ENCODE data around the gene SMYD1. TPM values are rescaled to one million over a fixed set of nuclear protein-coding genes. Genes with fewer than 3 reads are reported as not detected.
"Not testable (repeated sequence)": the region's sequence is repeated elsewhere in the genome, so short reads cannot be mapped to it uniquely, and the experiment has no call there.

The SMYD1 gene
- total RNA-seq (2021; ENCODE audit: unreplicated experiment) (not detected), Bru-seq, nascent RNA (percentile 2 among the genes with signal in this experiment), BruChase-seq, experiment 1, labeled RNA remaining after a 6-hour chase (percentile 6 among the genes with signal in this experiment), BruChase-seq, experiment 2, labeled RNA remaining after a 2-hour chase (percentile 2 among the genes with signal in this experiment)
- polyA plus RNA-seq (2012): not detected in 2 replicates
- long read RNA-seq: 0 reads

DNA sequence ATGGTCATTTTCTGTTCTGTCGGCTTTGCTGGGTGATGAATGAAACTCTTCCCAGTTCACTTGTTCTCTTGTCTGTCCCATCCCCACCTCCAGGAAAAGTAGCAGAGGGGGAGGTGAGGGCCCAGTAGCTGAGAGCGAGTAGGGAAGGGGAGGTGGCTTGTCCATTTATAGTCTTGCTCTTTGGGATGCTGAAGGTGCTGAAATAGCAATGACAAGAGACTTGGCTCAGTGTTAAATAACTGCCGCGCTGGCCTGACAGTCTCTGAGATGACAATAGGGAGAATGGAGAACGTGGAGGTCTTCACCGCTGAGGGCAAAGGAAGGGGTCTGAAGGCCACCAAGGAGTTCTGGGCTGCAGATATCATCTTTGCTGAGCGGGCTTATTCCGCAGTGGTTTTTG, at the start of gene SMYD1:
Gene SMYD1 (plus strand): TSS at position 228 of the 400 bp plus-strand sequence. CDS start 40 bp downstream, at position 268.
- DNase-seq (ENCODE audit: low read depth, low spot score): no peak
- H2AFZ ChIP-seq (ENCODE audit: low read depth, low read length, poor library complexity, severe bottlenecking): no peak within 1 kb of the TSS
- no peak for ATAC-seq
- no peaks in the 10 kb centered on the region for H3K4me1 ChIP-seq (ENCODE audit: control insufficient read depth in 1 of 2, insufficient read depth in 2 of 2, low read length in 2 of 2)
- H3K27me3 ChIP-seq (ENCODE audit: insufficient read depth, low read length): no peaks in the 10 kb centered on the region
- ChIA-PET CTCF (no interaction called here), POLR2A (no interaction called here), RAD21 (ENCODE audit: low non-redundant PET in 1 of 2, low total read pairs in 2 of 2, uncharacterized antibody in 2 of 2, unreplicated experiment in 2 of 2) (no interaction called here)
- BruUV-seq (replicated peaks): no TSS peak
- no peaks in the 10 kb centered on the region for H3K79me2 ChIP-seq (ENCODE audit: insufficient read depth, low read length)
- no peak within 1 kb of the TSS for H3K27ac ChIP-seq (ENCODE audit: low read depth, low read length)
- no peaks in the 10 kb centered on the region for H3K9me2 ChIP-seq (ENCODE audit: insufficient read depth)
- no peak within 1 kb of the TSS for H3K9ac ChIP-seq (ENCODE audit: low read length)
- H3K9me3 ChIP-seq (ENCODE audit: control insufficient read depth in 1 of 2, insufficient read depth in 1 of 2, low read depth in 1 of 2, low read length in 2 of 2): no peaks in the 10 kb centered on the region
- no peaks in the 10 kb centered on the region for H3K36me3 ChIP-seq (ENCODE audit: control insufficient read depth in 1 of 2, insufficient read depth in 2 of 2, low read length in 2 of 2)
- intact Hi-C loops (cut with micrococcal nuclease): loop anchor here (10.0 kb wide), 1 partner anchor 387 kb away; the partner anchor contains the start of gene FOXI3
- TF ChIP-seq ELF1 (IDR thresholded peaks at IDR 0.05; ENCODE audit: borderline replicate concordance, low read depth) (no peak), CTCF (IDR thresholded peaks at IDR 0.05 in 2 of 3, conservative IDR thresholded peaks at IDR 0.05 in 1 of 3; ENCODE audit: borderline replicate concordance in 1 of 3, insufficient read depth in 1 of 3, low read depth in 2 of 3, low read length in 2 of 3) (no peak), SIN3A (IDR thresholded peaks at IDR 0.05; ENCODE audit: low read depth) (no peak), RAD21 (IDR thresholded peaks at IDR 0.05; ENCODE audit: low read depth) (no peak), ZNF274 (IDR thresholded peaks at IDR 0.05; ENCODE audit: low read depth, low read length) (no peak), YY1 (IDR thresholded peaks at IDR 0.05; ENCODE audit: extremely low read depth, insufficient replicate concordance, low read depth, low read length) (no peak), SP1 (IDR thresholded peaks at IDR 0.05; ENCODE audit: low read depth) (no peak), EGR1 (IDR thresholded peaks at IDR 0.05; ENCODE audit: low read depth) (no peak), CBX3 (IDR thresholded peaks at IDR 0.05; ENCODE audit: low read depth) (no peak)
- TF ChIP-seq, protein P1, sequence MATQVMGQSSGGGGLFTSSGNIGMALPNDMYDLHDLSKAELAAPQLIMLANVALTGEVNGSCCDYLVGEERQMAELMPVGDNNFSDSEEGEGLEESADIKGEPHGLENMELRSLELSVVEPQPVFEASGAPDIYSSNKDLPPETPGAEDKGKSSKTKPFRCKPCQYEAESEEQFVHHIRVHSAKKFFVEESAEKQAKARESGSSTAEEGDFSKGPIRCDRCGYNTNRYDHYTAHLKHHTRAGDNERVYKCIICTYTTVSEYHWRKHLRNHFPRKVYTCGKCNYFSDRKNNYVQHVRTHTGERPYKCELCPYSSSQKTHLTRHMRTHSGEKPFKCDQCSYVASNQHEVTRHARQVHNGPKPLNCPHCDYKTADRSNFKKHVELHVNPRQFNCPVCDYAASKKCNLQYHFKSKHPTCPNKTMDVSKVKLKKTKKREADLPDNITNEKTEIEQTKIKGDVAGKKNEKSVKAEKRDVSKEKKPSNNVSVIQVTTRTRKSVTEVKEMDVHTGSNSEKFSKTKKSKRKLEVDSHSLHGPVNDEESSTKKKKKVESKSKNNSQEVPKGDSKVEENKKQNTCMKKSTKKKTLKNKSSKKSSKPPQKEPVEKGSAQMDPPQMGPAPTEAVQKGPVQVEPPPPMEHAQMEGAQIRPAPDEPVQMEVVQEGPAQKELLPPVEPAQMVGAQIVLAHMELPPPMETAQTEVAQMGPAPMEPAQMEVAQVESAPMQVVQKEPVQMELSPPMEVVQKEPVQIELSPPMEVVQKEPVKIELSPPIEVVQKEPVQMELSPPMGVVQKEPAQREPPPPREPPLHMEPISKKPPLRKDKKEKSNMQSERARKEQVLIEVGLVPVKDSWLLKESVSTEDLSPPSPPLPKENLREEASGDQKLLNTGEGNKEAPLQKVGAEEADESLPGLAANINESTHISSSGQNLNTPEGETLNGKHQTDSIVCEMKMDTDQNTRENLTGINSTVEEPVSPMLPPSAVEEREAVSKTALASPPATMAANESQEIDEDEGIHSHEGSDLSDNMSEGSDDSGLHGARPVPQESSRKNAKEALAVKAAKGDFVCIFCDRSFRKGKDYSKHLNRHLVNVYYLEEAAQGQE (IDR thresholded peaks at IDR 0.05; ENCODE audit: low read depth): no peak
- no peaks in the 10 kb centered on the region for H4K20me1 ChIP-seq (ENCODE audit: insufficient read depth)
- no peak within 1 kb of the TSS for H3K4me2 ChIP-seq (ENCODE audit: low read length)
- no peak within 1 kb of the TSS for H3K4me3 ChIP-seq (replicated peaks in 1 of 2; ENCODE audit: low read depth in 1 of 2, low read length in 2 of 2)

DNA sequence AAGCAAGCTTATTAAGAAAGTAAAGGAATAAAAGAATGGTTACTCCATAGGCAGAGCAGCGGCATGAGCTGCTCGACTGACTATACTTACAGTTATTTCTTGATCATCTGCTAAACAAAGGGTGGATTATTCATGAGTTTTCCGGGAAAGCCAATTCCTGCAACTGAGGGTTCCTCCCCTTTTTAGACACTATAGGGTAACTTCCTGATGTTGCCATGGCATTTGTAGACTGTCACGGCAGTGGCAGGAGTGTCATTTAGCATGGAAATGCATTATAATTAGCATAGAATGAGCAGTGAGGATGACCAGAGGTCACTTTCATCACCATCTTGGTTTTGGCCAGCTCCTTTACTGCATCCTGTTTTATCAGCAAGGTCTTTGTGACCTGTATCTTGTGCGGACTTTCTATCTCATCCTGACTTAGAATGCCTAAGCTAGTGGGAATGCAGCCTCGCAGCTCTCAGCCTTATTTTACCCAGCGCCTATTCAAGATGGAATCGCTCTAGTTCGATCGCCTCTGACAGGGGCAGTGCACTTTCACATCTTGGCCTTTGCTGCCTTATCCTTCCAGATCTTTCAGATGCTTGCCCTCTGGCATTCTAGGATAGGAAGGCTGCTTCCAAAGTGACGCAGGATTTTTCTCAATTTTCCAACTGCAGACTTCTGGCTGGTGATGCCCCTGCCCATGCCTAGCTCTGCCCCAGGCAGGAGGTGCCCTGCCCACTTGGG, 49.4 kb upstream of the SMYD1 start:
- ATAC-seq; H3K9me3 ChIP-seq (ENCODE audit: control insufficient read depth in 1 of 2, insufficient read depth in 1 of 2, low read depth in 1 of 2, low read length in 2 of 2); RAD21 ChIA-PET (ENCODE audit: low non-redundant PET in 1 of 2, low total read pairs in 2 of 2, uncharacterized antibody in 2 of 2, unreplicated experiment in 2 of 2); DNase-seq (ENCODE audit: low read depth, low spot score); H3K36me3 ChIP-seq (ENCODE audit: control insufficient read depth in 1 of 2, insufficient read depth in 2 of 2, low read length in 2 of 2); BruUV-seq (replicated peaks); H3K4me3 ChIP-seq (replicated peaks in 1 of 2; ENCODE audit: low read depth in 1 of 2, low read length in 2 of 2); H3K79me2 ChIP-seq (ENCODE audit: insufficient read depth, low read length); CTCF ChIA-PET; H2AFZ ChIP-seq (ENCODE audit: low read depth, low read length, poor library complexity, severe bottlenecking); intact Hi-C loops (cut with micrococcal nuclease); H3K27me3 ChIP-seq (ENCODE audit: insufficient read depth, low read length); H3K9me2 ChIP-seq (ENCODE audit: insufficient read depth); H4K20me1 ChIP-seq (ENCODE audit: insufficient read depth); H3K27ac ChIP-seq (ENCODE audit: low read depth, low read length); POLR2A ChIA-PET; H3K9ac ChIP-seq (ENCODE audit: low read length): not testable (repeated sequence)
- H3K4me1 ChIP-seq (ENCODE audit: control insufficient read depth in 1 of 2, insufficient read depth in 2 of 2, low read length in 2 of 2): peaks cover 0 to 18% of the 10 kb centered on the region in 2 experiments; a peak in 3 of 4 replicates
- H3K4me2 ChIP-seq (ENCODE audit: low read length): peak overlapping the region; percentile 86; the same call in 1 of the 2 replicates

Data from HCT116 (cell line).